Measurements from ENCODE around the gene OTX1.

The OTX1 gene

DNA sequence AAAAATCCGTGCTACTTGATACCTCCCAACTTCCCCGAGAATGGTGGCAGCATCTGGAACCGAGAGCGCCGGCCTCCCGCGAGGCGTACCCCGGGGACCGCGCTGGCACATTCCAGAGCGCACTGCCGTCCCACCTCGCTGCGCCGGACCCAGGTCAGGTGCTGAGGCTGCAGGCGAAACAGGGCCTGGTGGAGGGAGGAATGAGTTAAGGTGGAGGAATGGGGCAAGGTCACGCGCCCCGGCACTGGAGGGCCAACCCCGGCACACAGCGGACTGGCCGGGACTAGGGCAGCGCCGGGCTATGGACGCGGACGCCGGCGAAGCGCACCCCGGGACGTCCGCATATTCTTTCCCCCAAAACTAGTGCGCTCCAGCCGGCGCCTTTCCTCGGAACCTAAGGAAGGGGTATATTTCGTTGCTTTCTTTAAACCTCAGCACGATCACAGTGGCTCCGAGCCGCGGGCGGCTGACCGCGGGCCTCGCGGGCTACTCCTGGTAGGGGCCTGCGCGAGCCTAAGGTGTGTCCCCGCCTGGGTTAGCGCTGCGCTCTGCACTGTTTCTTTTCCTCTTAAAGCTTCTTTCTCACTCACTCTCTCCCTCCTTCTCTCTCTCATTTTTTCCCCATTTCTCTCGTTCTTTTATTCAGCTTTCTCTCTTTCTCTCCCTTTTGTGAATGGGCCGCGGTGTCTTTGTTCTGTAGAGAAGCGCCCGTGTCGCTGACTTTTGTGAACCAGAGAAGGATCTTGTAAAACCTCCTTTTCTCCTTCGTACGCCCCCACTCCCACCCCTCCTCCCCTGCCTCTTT lies 2.1 kb upstream of the OTX1 start:
- TF ChIP-seq CTCF (IDR thresholded peaks at IDR 0.05; ENCODE audit: borderline replicate concordance, control extremely low read depth, extremely low read depth, insufficient read depth, missing control alignments): no peak
- DNase-seq (ENCODE audit: low spot score): peak; percentile 37
- in situ Hi-C loops (cut with MboI; ENCODE audit: low sequenced_read_pairs, unreplicated experiment): loop anchor here (25.0 kb wide), 2 partner anchors 261 to 586 kb away; no protein-coding TSS in a partner anchor

GRCh38 chr2:63049211-63049969 lies 1.2 kb upstream of the OTX1 start:
- in situ Hi-C loops (cut with MboI; ENCODE audit: low sequenced_read_pairs, unreplicated experiment): loop anchor here (25.0 kb wide), 2 partner anchors 262 to 587 kb away; no protein-coding TSS in a partner anchor
- TF ChIP-seq CTCF (IDR thresholded peaks at IDR 0.05; ENCODE audit: borderline replicate concordance, control extremely low read depth, extremely low read depth, insufficient read depth, missing control alignments): no peak
- peak; percentile 39 for DNase-seq (ENCODE audit: low spot score)

GRCh38 chr2:63049970-63050333 lies 678 bp upstream of the OTX1 start:
- DNase-seq (ENCODE audit: low spot score): no peak
- no peak for TF ChIP-seq CTCF (IDR thresholded peaks at IDR 0.05; ENCODE audit: borderline replicate concordance, control extremely low read depth, extremely low read depth, insufficient read depth, missing control alignments)
- in situ Hi-C loops (cut with MboI; ENCODE audit: low sequenced_read_pairs, unreplicated experiment): loop anchor here (25.0 kb wide), 2 partner anchors 263 to 588 kb away; no protein-coding TSS in a partner anchor

- DNase-seq (ENCODE audit: low spot score): peak; percentile 48
- in situ Hi-C loops (cut with MboI; ENCODE audit: low sequenced_read_pairs, unreplicated experiment): no loop called here
- TF ChIP-seq CTCF (IDR thresholded peaks at IDR 0.05; ENCODE audit: borderline replicate concordance, control extremely low read depth, extremely low read depth, insufficient read depth, missing control alignments): no peak
These were observed 588 bp downstream of the OTX1 start for GRCh38 chr2:63051042-63051794.

DNA sequence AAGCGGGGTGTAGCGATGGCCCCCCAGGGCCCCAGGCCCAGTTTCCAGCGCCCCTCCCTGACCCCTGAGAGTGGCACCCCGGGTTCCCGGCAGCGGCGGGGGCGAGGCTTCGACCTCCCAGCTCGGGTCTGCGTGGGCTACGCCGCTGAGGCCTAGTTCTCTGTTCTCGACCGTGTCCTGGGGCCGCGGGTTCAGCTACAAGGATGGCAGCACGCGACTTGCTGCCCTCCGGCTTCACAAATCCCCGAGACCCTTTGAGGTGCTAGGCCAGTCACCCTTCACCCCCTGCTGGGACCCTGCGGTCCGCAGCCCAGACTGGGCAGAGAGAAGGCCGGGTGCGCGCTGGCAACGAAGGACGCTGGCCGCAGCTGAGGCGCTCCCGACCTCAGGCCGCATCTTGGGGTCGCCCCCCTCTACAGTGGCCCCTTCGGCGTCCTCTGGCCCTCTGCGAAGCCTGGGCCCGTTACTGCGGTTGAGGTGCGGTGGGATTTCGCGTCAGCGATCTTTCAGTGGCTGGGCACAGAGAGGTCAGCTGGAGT lies 1.2 kb downstream of the OTX1 start:
- peak; percentile 36 for DNase-seq (ENCODE audit: low spot score)
- no peak for TF ChIP-seq CTCF (IDR thresholded peaks at IDR 0.05; ENCODE audit: borderline replicate concordance, control extremely low read depth, extremely low read depth, insufficient read depth, missing control alignments)
- in situ Hi-C loops (cut with MboI; ENCODE audit: low sequenced_read_pairs, unreplicated experiment): no loop called here

Data from GM13976 (cell line).